ENCODE measurements around the gene MND1.

- TF ChIP-seq CTCF (IDR thresholded peaks at IDR 0.05) (no peak), POLR2A (IDR thresholded peaks at IDR 0.05) (no peak)
Measured at GRCh38 chr4:153326513-153326912, 18.0 kb upstream of the MND1 start.

Measured in right lobe of liver (tissue), 4 donors.